GM12878 (cell line): ENCODE results near the gene MYO1E. TPM values are rescaled to one million over a fixed set of nuclear protein-coding genes. Genes with fewer than 3 reads are reported as not detected.

Source experiments
- ATAC-seq: fragments of 200-7000 bp; cut with Tn5 transposase; 3 replicates; pipeline ENCODE4 v1.9.1; 2020; ENCODE audit warnings: mild to moderate bottlenecking, moderate library complexity
- BruUV-seq: library from RNA; stranded (reverse); fragments of 400-500 nt; replicated peaks from 2 replicates; lab custom pipeline; 2021; lab: Mats Ljungman, UMichigan
- CTCF ChIA-PET: fragments of 300-600 bp; sonication (Branson Sonifier 250); formaldehyde crosslinking; extraction: SDS; loops from one replicate; lab custom pipeline; 2021; ENCODE audit warnings: inconsistent platforms; lab: Yijun Ruan, JAX
- POLR2A ChIA-PET: fragments of 350-600 bp; formaldehyde crosslinking; extraction: SDS; loops from one replicate; lab custom pipeline; 2021; ENCODE audit warnings: inconsistent platforms; lab: Charles Lee
- RAD21 ChIA-PET: fragments of 300-600 bp; sonication (Branson Sonifier 250); formaldehyde crosslinking; loops from one replicate; lab custom pipeline; 2023; ENCODE audit warnings: antibody characterized with exemption; ENCODE audit not compliant: unreplicated experiment; lab: Charles Lee
- SMC1A ChIA-PET: fragments of 300-600 bp; sonication (Branson Sonifier 250); formaldehyde crosslinking; loops from one replicate; lab custom pipeline; 2023; ENCODE audit not compliant: unreplicated experiment, uncharacterized antibody; lab: Charles Lee
- DNase-seq: peaks from one replicate; pipeline ENCODE4 v3.0.0-alpha.2; 2011; ENCODE audit warnings: low read depth, low spot score
- FAIRE-seq: peaks from 3 replicates; lab custom pipeline; 2011; peaks lifted over from hg19 to GRCh38; lab: Jason Lieb, UNC
- H2AFZ ChIP-seq: 2 replicates; pipeline ENCODE4 v1.6.0; 2011; ENCODE audit warnings: low read depth, low read length, control low read depth; ENCODE audit not compliant: control insufficient read depth
- H3K27ac ChIP-seq: 2 replicates; pipeline ENCODE4 v1.5.1; 2011; ENCODE audit warnings: control low read depth; ENCODE audit not compliant: control insufficient read depth, insufficient read depth
- H3K27me3 ChIP-seq, 2 experiments: replicated peaks in 1 of 2; 2 replicates each; pipeline versions ENCODE4 v1.6.0 to v1.6.1; 2011; ENCODE audit warnings: low read length in 1 of 2; ENCODE audit not compliant: control insufficient read depth in 2 of 2, insufficient read depth in 2 of 2
- H3K36me3 ChIP-seq, 2 experiments: 2 replicates each; pipeline ENCODE4 v1.5.1; 2011; ENCODE audit warnings: low read length in 1 of 2; ENCODE audit not compliant: control insufficient read depth in 2 of 2, insufficient read depth in 2 of 2
- H3K4me1 ChIP-seq: 2 replicates; pipeline ENCODE4 v1.6.1; 2011; ENCODE audit warnings: mild to moderate bottlenecking, low read length, moderate library complexity, mixed read lengths; ENCODE audit not compliant: control insufficient read depth, insufficient read depth
- H3K4me2 ChIP-seq: 2 replicates; pipeline ENCODE4 v1.6.0; 2011; ENCODE audit warnings: control low read depth; ENCODE audit not compliant: control insufficient read depth, insufficient read depth
- H3K4me3 ChIP-seq: fragments of 200-600 bp; sonication (generic); 2 replicates; pipeline ENCODE4 v1.5.1; 2016
- H3K79me2 ChIP-seq: 2 replicates; pipeline ENCODE4 v1.6.0; 2011; ENCODE audit warnings: low read length; ENCODE audit not compliant: control insufficient read depth, insufficient read depth
- H3K9ac ChIP-seq: 2 replicates; pipeline ENCODE4 v1.8.0; 2011; ENCODE audit warnings: low read length, control low read depth, mixed read lengths; ENCODE audit not compliant: control insufficient read depth, insufficient read depth
- H3K9me3 ChIP-seq: replicated peaks from 3 replicates; pipeline ENCODE4 v1.5.1; 2011; ENCODE audit warnings: mild to moderate bottlenecking, low read length; ENCODE audit not compliant: control insufficient read depth, insufficient read depth
- H4K20me1 ChIP-seq: 2 replicates; pipeline ENCODE4 v1.6.0; 2011; ENCODE audit not compliant: control insufficient read depth, insufficient read depth
- IRF4 ChIP-seq: IDR thresholded peaks from 2 replicates; pipeline ENCODE4 v1.6.1; 2011; ENCODE audit warnings: low read depth, low read length
- NFXL1 ChIP-seq: fragments of 450-650 bp; IDR thresholded peaks from 2 replicates; pipeline ENCODE4 v1.6.1; 2017; ENCODE audit warnings: antibody characterized with exemption, mild to moderate bottlenecking, borderline replicate concordance
- PAX8 ChIP-seq: fragments of 450-650 bp; IDR thresholded peaks from 2 replicates; pipeline ENCODE4 v1.6.1; 2017; ENCODE audit warnings: mild to moderate bottlenecking, moderate library complexity
- RAD21 ChIP-seq: IDR thresholded peaks from 2 replicates; pipeline ENCODE4 v1.6.1; 2011; ENCODE audit warnings: mild to moderate bottlenecking, low read depth, low read length, moderate library complexity; ENCODE audit not compliant: insufficient read depth
- SIN3A ChIP-seq: IDR thresholded peaks from 2 replicates; pipeline ENCODE4 v1.6.1; 2012; ENCODE audit warnings: low read depth, low read length, improper control_type of control experiment
- SMARCA5 ChIP-seq: fragments of 450-650 bp; IDR thresholded peaks from 2 replicates; pipeline ENCODE4 v1.6.1; 2017; ENCODE audit warnings: mild to moderate bottlenecking
- SMC3 ChIP-seq: IDR thresholded peaks from 2 replicates; pipeline ENCODE4 v1.6.1; 2011; ENCODE audit warnings: low read length, improper control_type of control experiment, borderline replicate concordance
- TAF1 ChIP-seq: IDR thresholded peaks from 2 replicates; pipeline ENCODE4 v1.6.1; 2011; ENCODE audit warnings: mild to moderate bottlenecking, low read depth, low read length, borderline replicate concordance
- WGBS: methylation state at CpG from one replicate; pipeline ENCODE4 v1.1.6; 2016; ENCODE audit warnings: low lambda C conversion rate; ENCODE audit not compliant: insufficient replicate concordance, insufficient coverage; ENCODE audit errors: missing lambda C conversion rate; 5-methylcytosine and 5-hydroxymethylcytosine counted together
- in situ Hi-C: fragments of 300-500 bp; cut with MboI; formaldehyde crosslinking; loops from 9 replicates; pipeline ENCODE4 v1.14.3; 2018; ENCODE audit warnings: mixed read lengths
- intact Hi-C: fragments of 100-400 bp; cut with micrococcal nuclease; formaldehyde crosslinking; loops from one replicate; pipeline ENCODE4 v1.14.2; 2022; ENCODE audit not compliant: unreplicated experiment
- polyA plus RNA-seq, 11 experiments: library from polyadenylated mRNA; depleted of rRNA in 4 of 11; unstranded in 6 of 11; stranded (reverse) in 5 of 11; fragments of >200 nt; fragmentation: Nextera tagmentation in 4 of 11; fragmentation: Illumina TruSeq in 1 of 11; extraction: Ambion mirVana in 4 of 11; extraction: Trizol in 1 of 11; gene quantifications; 1 replicate in 1 of 11; 2 replicates in 10 of 11; pipeline versions ENCODE4 v1.2.1 to v1.2.3, GENCODE V29; 2011 to 2016; ENCODE audit warnings: inconsistent platforms in 2 of 11, missing spikeins in 2 of 11, low read depth in 1 of 11
- total RNA-seq, 4 experiments: library from RNA; depleted of rRNA in 3 of 4; stranded (reverse); fragments of >200 nt in 3 of 4; fragmentation: Illumina TruSeq in 1 of 4; extraction: Trizol in 1 of 4; gene quantifications; 2 replicates each; pipeline versions ENCODE4 v1.2.1 to v1.2.3, GENCODE V29; 2013 to 2021
- TF ChIP-seq, protein P1 (sequence below): IDR thresholded peaks from 2 replicates; pipeline ENCODE4 v1.6.1; 2011; ENCODE audit warnings: borderline replicate concordance, low read depth, mild to moderate bottlenecking, moderate library complexity, low read length; ENCODE audit not compliant: insufficient read depth, poor library complexity, severe bottlenecking
- TF ChIP-seq, protein P2 (sequence below): fragments of 450-650 bp; IDR thresholded peaks from 2 replicates; pipeline ENCODE4 v1.6.1; 2018; ENCODE audit warnings: mild to moderate bottlenecking, low read depth, moderate library complexity; ENCODE audit not compliant: partially characterized antibody
- TF ChIP-seq, protein P3 (sequence below): fragments of 450-650 bp; IDR thresholded peaks from 2 replicates; pipeline ENCODE4 v1.6.1; 2017; ENCODE audit warnings: mild to moderate bottlenecking, moderate library complexity
- TF ChIP-seq, protein P4 (sequence below), 3 experiments: IDR thresholded peaks in 2 of 3; conservative IDR thresholded peaks in 1 of 3; 2 replicates each; pipeline ENCODE4 v1.5.1; 2011; ENCODE audit warnings: low read depth in 3 of 3, low read length in 3 of 3, mild to moderate bottlenecking in 3 of 3, control low read depth in 2 of 3, moderate library complexity in 2 of 3, inconsistent platforms in 1 of 3, mixed read lengths in 1 of 3; ENCODE audit not compliant: control insufficient read depth in 2 of 3, insufficient read depth in 1 of 3; ENCODE audit errors: extremely low read depth in 1 of 3

Gene MYO1E
- total and polyA plus RNA-seq, 10 of the 15 experiments (the other 5 are each of a cell fraction or from before 2014, with no cell fraction given), result 10.3 to 266 (median 64.9) TPM

DNA sequence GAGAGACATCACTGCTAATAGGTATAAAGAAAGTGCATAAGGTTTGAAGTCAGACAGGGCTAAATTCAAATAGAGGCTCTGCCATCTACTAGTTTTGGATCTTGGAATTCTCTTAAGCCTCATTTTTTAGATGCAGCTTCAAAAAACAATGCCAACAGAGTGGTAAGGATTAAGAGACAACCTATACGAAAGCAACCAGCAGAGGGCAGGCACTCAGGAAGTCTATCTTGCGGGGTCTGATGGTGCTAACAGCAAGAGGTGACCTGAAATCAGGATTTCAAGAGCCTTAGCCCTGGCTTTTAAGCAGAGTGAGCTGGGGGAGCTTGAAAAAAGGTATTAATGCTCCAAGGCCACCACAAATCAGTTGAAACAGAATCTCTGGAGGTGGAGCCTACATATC is 125.3 kb downstream of the MYO1E start:
- Histone ChIP-seq H2AFZ (no peak overlapping the region), H3K36me3 (peaks cover 1 to 38% of the 10 kb centered on the region in 2 experiments; a peak in 3 of 4 replicates), H3K27me3 (no peaks in the 10 kb centered on the region), H3K4me2 (no peak overlapping the region), H4K20me1 (no peaks in the 10 kb centered on the region), H3K27ac (peak overlapping the region; percentile 33; the same call in 1 of the 2 replicates), H3K9ac (no peak overlapping the region), H3K4me1 (peaks cover 54% of the 10 kb centered on the region), H3K79me2 (peaks cover 39% of the 10 kb centered on the region), H3K4me3 (no peak overlapping the region), H3K9me3 (no peaks in the 10 kb centered on the region)
- FAIRE-seq (no peak), ATAC-seq (peak; percentile 61), DNase-seq (no peak)
- ChIA-PET CTCF (interaction anchor here (0.6 to 6.9 kb wide), 40 partner anchors 9 to 286 kb away, joined by 3 to 83 read pairs (median 6); partner anchors contain the start of gene MYO1E), SMC1A (interaction anchor here (0.6 to 6.8 kb wide), 39 partner anchors 9 to 282 kb away, joined by 3 to 91 read pairs (median 5); no protein-coding TSS in a partner anchor), RAD21 (interaction anchor here (0.7 to 8.6 kb wide), 16 partner anchors 8 to 267 kb away, joined by 3 to 99 read pairs (median 4); partner anchors contain the start of gene MYO1E), POLR2A (interaction anchor here (0.8 to 2.9 kb wide), 5 partner anchors 11 to 259 kb away, joined by 3 to 14 read pairs (median 3); no protein-coding TSS in a partner anchor)
- in situ Hi-C loops (no loop called here), intact Hi-C loops (loop anchor here (2.0 to 10.0 kb wide), 4 partner anchors 123 to 263 kb away; partner anchors contain the start of gene RNF111)
- BruUV-seq, result no TSS peak
- WGBS, result 2% methylated on average over 2 of the region's 2 CpGs
- TF ChIP-seq SMC3, result peak; percentile 78
- TF ChIP-seq RAD21, result peak; percentile 70
- no peak for TF ChIP-seq SMARCA5
- TF ChIP-seq, protein P1, sequence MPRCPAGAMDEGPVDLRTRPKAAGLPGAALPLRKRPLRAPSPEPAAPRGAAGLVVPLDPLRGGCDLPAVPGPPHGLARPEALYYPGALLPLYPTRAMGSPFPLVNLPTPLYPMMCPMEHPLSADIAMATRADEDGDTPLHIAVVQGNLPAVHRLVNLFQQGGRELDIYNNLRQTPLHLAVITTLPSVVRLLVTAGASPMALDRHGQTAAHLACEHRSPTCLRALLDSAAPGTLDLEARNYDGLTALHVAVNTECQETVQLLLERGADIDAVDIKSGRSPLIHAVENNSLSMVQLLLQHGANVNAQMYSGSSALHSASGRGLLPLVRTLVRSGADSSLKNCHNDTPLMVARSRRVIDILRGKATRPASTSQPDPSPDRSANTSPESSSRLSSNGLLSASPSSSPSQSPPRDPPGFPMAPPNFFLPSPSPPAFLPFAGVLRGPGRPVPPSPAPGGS, result no peak
- TF ChIP-seq, protein P2, sequence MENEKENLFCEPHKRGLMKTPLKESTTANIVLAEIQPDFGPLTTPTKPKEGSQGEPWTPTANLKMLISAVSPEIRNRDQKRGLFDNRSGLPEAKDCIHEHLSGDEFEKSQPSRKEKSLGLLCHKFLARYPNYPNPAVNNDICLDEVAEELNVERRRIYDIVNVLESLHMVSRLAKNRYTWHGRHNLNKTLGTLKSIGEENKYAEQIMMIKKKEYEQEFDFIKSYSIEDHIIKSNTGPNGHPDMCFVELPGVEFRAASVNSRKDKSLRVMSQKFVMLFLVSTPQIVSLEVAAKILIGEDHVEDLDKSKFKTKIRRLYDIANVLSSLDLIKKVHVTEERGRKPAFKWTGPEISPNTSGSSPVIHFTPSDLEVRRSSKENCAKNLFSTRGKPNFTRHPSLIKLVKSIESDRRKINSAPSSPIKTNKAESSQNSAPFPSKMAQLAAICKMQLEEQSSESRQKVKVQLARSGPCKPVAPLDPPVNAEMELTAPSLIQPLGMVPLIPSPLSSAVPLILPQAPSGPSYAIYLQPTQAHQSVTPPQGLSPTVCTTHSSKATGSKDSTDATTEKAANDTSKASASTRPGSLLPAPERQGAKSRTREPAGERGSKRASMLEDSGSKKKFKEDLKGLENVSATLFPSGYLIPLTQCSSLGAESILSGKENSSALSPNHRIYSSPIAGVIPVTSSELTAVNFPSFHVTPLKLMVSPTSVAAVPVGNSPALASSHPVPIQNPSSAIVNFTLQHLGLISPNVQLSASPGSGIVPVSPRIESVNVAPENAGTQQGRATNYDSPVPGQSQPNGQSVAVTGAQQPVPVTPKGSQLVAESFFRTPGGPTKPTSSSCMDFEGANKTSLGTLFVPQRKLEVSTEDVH, result no peak
- TF ChIP-seq SIN3A, result no peak
- 0 out of 2 replicates have a peak, but pooled peaks have one; percentile 23 for TF ChIP-seq IRF4
- TF ChIP-seq, protein P3, sequence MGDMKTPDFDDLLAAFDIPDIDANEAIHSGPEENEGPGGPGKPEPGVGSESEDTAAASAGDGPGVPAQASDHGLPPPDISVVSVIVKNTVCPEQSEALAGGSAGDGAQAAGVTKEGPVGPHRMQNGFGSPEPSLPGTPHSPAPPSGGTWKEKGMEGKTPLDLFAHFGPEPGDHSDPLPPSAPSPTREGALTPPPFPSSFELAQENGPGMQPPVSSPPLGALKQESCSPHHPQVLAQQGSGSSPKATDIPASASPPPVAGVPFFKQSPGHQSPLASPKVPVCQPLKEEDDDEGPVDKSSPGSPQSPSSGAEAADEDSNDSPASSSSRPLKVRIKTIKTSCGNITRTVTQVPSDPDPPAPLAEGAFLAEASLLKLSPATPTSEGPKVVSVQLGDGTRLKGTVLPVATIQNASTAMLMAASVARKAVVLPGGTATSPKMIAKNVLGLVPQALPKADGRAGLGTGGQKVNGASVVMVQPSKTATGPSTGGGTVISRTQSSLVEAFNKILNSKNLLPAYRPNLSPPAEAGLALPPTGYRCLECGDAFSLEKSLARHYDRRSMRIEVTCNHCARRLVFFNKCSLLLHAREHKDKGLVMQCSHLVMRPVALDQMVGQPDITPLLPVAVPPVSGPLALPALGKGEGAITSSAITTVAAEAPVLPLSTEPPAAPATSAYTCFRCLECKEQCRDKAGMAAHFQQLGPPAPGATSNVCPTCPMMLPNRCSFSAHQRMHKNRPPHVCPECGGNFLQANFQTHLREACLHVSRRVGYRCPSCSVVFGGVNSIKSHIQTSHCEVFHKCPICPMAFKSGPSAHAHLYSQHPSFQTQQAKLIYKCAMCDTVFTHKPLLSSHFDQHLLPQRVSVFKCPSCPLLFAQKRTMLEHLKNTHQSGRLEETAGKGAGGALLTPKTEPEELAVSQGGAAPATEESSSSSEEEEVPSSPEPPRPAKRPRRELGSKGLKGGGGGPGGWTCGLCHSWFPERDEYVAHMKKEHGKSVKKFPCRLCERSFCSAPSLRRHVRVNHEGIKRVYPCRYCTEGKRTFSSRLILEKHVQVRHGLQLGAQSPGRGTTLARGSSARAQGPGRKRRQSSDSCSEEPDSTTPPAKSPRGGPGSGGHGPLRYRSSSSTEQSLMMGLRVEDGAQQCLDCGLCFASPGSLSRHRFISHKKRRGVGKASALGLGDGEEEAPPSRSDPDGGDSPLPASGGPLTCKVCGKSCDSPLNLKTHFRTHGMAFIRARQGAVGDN, result peak; percentile 74
- no peak for TF ChIP-seq TAF1
- no peak for TF ChIP-seq PAX8
- TF ChIP-seq, protein P4, sequence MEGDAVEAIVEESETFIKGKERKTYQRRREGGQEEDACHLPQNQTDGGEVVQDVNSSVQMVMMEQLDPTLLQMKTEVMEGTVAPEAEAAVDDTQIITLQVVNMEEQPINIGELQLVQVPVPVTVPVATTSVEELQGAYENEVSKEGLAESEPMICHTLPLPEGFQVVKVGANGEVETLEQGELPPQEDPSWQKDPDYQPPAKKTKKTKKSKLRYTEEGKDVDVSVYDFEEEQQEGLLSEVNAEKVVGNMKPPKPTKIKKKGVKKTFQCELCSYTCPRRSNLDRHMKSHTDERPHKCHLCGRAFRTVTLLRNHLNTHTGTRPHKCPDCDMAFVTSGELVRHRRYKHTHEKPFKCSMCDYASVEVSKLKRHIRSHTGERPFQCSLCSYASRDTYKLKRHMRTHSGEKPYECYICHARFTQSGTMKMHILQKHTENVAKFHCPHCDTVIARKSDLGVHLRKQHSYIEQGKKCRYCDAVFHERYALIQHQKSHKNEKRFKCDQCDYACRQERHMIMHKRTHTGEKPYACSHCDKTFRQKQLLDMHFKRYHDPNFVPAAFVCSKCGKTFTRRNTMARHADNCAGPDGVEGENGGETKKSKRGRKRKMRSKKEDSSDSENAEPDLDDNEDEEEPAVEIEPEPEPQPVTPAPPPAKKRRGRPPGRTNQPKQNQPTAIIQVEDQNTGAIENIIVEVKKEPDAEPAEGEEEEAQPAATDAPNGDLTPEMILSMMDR (IDR thresholded peaks at IDR 0.05 in 2 of 3, conservative IDR thresholded peaks at IDR 0.05 in 1 of 3; ENCODE audit: control insufficient read depth in 2 of 3, extremely low read depth in 1 of 3, insufficient read depth in 1 of 3, low read depth in 3 of 3, low read length in 3 of 3), result peak; percentile 57 to 68 (median 62)
- TF ChIP-seq NFXL1, result no peak
